ENCODE measurements around the gene AEBP1. TPM values are rescaled to one million over a fixed set of nuclear protein-coding genes. Genes with fewer than 3 reads are reported as not detected.

AEBP1 gene
- total and polyA plus RNA-seq, 2 experiments from 2014 or later: 15.1 to 42.0 TPM

GRCh38 chr7:44076101-44076895 lies 27.8 kb upstream of the AEBP1 start:
- DNase-seq (ENCODE audit: low spot score) (no peak), ATAC-seq (no peak)
- H3K9me2 ChIP-seq (ENCODE audit: insufficient read depth): no peaks in the 10 kb centered on the region
- H4K20me1 ChIP-seq (replicated peaks; ENCODE audit: insufficient read depth): no peaks in the 10 kb centered on the region; the same call in 1 of the 2 replicates
- H3K4me1 Mint-ChIP-seq: peaks cover 5% of the 10 kb centered on the region
- H3K4me2 ChIP-seq: no peak overlapping the region
- H3K27me3 ChIP-seq (ENCODE audit: insufficient read depth): no peaks in the 10 kb centered on the region
- no peak overlapping the region for H3K27ac Mint-ChIP-seq
- peaks cover 35% of the 10 kb centered on the region for H3K36me3 Mint-ChIP-seq (ENCODE audit: low read depth)
- H2AFZ ChIP-seq: no peak overlapping the region
- H3K79me2 ChIP-seq (replicated peaks; ENCODE audit: insufficient read depth): no peaks in the 10 kb centered on the region
- H3K4me3 Mint-ChIP-seq: no peak overlapping the region
- no peaks in the 10 kb centered on the region for H3K9me3 Mint-ChIP-seq
- no peaks in the 10 kb centered on the region for H3K36me3 ChIP-seq (ENCODE audit: insufficient read depth)
- H3F3A ChIP-seq (replicated peaks; ENCODE audit: low read depth): no peaks in the 10 kb centered on the region; the same call in 1 of the 2 replicates
- no peak overlapping the region for H3K4me3 ChIP-seq
- TF ChIP-seq CREB1 (CRISPR knock-in tag; IDR thresholded peaks at IDR 0.05; ENCODE audit: low read depth): no peak
- TF ChIP-seq REST (IDR thresholded peaks at IDR 0.05; ENCODE audit: unreplicated experiment): no peak
- TF ChIP-seq NANOG (IDR thresholded peaks at IDR 0.05; ENCODE audit: borderline replicate concordance): no peak
- no peak for TF ChIP-seq ETS1 (IDR thresholded peaks at IDR 0.05)
- TF ChIP-seq POLR2AphosphoS5 (IDR thresholded peaks at IDR 0.05; ENCODE audit: low read depth): no peak
- no peak for TF ChIP-seq EZH2 (IDR thresholded peaks at IDR 0.05; ENCODE audit: low read depth, unreplicated experiment)
- no peak for TF ChIP-seq ZNF114 (CRISPR knock-in tag; IDR thresholded peaks at IDR 0.05)
- no peak for TF ChIP-seq STAT1 (IDR thresholded peaks at IDR 0.05; ENCODE audit: unreplicated experiment)
- no peak for TF ChIP-seq JUNB (IDR thresholded peaks at IDR 0.05; ENCODE audit: unreplicated experiment)
- TF ChIP-seq CTCF (conservative IDR thresholded peaks at IDR 0.05; ENCODE audit: low read depth in 2 of 2): no peak
- TF ChIP-seq ZNF462 (CRISPR knock-in tag; IDR thresholded peaks at IDR 0.05): no peak
- TF ChIP-seq EZH2phosphoT487 (IDR thresholded peaks at IDR 0.05; ENCODE audit: unreplicated experiment): no peak
- no peak overlapping the region for H3K27ac ChIP-seq (ENCODE audit: low read depth)
- peaks cover under 1% of the 10 kb centered on the region; the same call in 1 of the 2 replicates for H3K4me1 ChIP-seq (ENCODE audit: insufficient read depth)
- peaks cover 22% of the 10 kb centered on the region for H3K27me3 Mint-ChIP-seq (ENCODE audit: insufficient read depth, low read depth, poor library complexity)
